Endodermal cell (in vitro differentiated cells): Measurements from ENCODE around the gene FKBP6. TPM values are rescaled to one million over a fixed set of nuclear protein-coding genes. Genes with fewer than 3 reads are reported as not detected.
"Not testable (repeated sequence)": the region's sequence is repeated elsewhere in the genome, so short reads cannot be mapped to it uniquely, and the experiment has no call there.

ENCODE experiments used
- DNase-seq: peaks from one replicate; pipeline ENCODE4 v3.0.0-alpha.2; 2017
- H3K27ac ChIP-seq: 2 replicates; pipeline ENCODE4 v1.5.1; 2013; ENCODE audit warnings: mild to moderate bottlenecking, low read depth, low read length, moderate library complexity
- H3K27me3 ChIP-seq: 2 replicates; pipeline ENCODE4 v1.6.1; 2013; ENCODE audit warnings: mild to moderate bottlenecking, low read length, moderate library complexity; ENCODE audit not compliant: insufficient read depth, control insufficient read depth, poor library complexity, severe bottlenecking
- H3K36me3 ChIP-seq: 2 replicates; pipeline ENCODE4 v1.7.0; 2013; ENCODE audit warnings: mild to moderate bottlenecking, low read length, moderate library complexity; ENCODE audit not compliant: control insufficient read depth, insufficient read depth
- H3K4me1 ChIP-seq: one replicate; pipeline ENCODE4 v1.7.0; 2013; ENCODE audit warnings: low read length; ENCODE audit not compliant: control insufficient read depth, insufficient read depth
- H3K4me3 ChIP-seq: 2 replicates; pipeline ENCODE4 v1.5.1; 2013; ENCODE audit warnings: mild to moderate bottlenecking, low read length, moderate library complexity
- H3K9ac ChIP-seq: 2 replicates; pipeline ENCODE4 v1.6.1; 2013; ENCODE audit warnings: mild to moderate bottlenecking, low read length, moderate library complexity; ENCODE audit not compliant: poor library complexity, severe bottlenecking; ENCODE audit errors: extremely low read depth
- H3K9me3 ChIP-seq: 2 replicates; pipeline ENCODE4 v1.6.1; 2013; ENCODE audit warnings: mild to moderate bottlenecking, low read length, moderate library complexity; ENCODE audit not compliant: control insufficient read depth
- H3K27ac Mint-ChIP-seq: 2 replicates; pipeline ENCODE4 v1.8.0; 2020; ENCODE audit warnings: mixed read lengths
- H3K27me3 Mint-ChIP-seq: 2 replicates; pipeline ENCODE4 v1.8.0; 2021; ENCODE audit warnings: mild to moderate bottlenecking, mixed read lengths; ENCODE audit not compliant: insufficient read depth
- H3K36me3 Mint-ChIP-seq: 2 replicates; pipeline ENCODE4 v1.8.0; 2020; ENCODE audit warnings: low read depth, mixed read lengths
- H3K4me1 Mint-ChIP-seq: 2 replicates; pipeline ENCODE4 v1.8.0; 2020; ENCODE audit warnings: mixed read lengths
- H3K4me3 Mint-ChIP-seq: 2 replicates; pipeline ENCODE4 v1.8.0; 2020; ENCODE audit warnings: mild to moderate bottlenecking, moderate library complexity, mixed read lengths
- H3K9me3 Mint-ChIP-seq: 2 replicates; pipeline ENCODE4 v1.8.0; 2020; ENCODE audit warnings: mild to moderate bottlenecking, mixed read lengths
- WGBS, 2 experiments: methylation state at CpG; one replicate each; pipeline versions ENCODE4 v1.1.5 to v1.1.7; 2013; ENCODE audit warnings: missing lambda C conversion rate in 2 of 2, mixed read lengths in 1 of 2; ENCODE audit not compliant: insufficient coverage in 1 of 2, insufficient read length in 1 of 2; 5-methylcytosine and 5-hydroxymethylcytosine counted together
- total RNA-seq, 2 donors: library from RNA; stranded (reverse); fragmentation: NEBNext Ultra II Directional in 1 of 2; extraction: Animal tissue kit (Norgen Biotek cat#: 25700) in 1 of 2; gene quantifications; 2 replicates in 1 of 2; 3 replicates in 1 of 2; pipeline ENCODE4 v1.2.1, GENCODE V29; 2021
- TF ChIP-seq, protein P1 (sequence below): fragments of 200-600 bp; sonication (generic); conservative IDR thresholded peaks from 2 replicates; pipeline ENCODE4 v1.5.0; 2021; ENCODE audit warnings: antibody characterized with exemption, mild to moderate bottlenecking

Gene FKBP6
- total RNA-seq, 2 donors from 2014 or later, result not detected

DNA sequence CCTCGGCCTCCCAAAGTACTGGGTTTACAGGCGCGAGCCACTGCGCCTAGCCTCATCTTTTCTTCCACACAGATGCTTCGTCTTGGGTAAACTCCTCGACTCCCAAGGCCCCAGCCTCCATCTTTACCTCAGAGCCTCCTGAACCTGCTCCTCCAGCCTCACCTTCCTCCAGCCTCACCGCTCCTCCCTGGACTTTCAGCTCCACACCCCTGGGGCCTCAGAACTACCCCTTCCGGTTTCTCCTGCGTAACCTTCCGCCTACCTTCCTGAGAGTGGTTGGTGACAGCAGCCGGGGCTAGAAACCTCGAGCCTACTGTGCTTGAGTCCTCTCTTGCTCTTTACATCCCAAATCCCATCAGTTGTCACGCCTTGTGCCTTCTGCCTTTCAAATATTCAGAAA, 45.8 kb downstream of the FKBP6 start:
- TF ChIP-seq, protein P1, sequence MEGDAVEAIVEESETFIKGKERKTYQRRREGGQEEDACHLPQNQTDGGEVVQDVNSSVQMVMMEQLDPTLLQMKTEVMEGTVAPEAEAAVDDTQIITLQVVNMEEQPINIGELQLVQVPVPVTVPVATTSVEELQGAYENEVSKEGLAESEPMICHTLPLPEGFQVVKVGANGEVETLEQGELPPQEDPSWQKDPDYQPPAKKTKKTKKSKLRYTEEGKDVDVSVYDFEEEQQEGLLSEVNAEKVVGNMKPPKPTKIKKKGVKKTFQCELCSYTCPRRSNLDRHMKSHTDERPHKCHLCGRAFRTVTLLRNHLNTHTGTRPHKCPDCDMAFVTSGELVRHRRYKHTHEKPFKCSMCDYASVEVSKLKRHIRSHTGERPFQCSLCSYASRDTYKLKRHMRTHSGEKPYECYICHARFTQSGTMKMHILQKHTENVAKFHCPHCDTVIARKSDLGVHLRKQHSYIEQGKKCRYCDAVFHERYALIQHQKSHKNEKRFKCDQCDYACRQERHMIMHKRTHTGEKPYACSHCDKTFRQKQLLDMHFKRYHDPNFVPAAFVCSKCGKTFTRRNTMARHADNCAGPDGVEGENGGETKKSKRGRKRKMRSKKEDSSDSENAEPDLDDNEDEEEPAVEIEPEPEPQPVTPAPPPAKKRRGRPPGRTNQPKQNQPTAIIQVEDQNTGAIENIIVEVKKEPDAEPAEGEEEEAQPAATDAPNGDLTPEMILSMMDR, result no peak
- no peak overlapping the region for H3K27ac ChIP-seq
- Mint-ChIP-seq H3K36me3 (no peaks in the 10 kb centered on the region), H3K27ac (no peak overlapping the region), H3K4me3 (no peak overlapping the region), H3K4me1 (no peaks in the 10 kb centered on the region), H3K27me3 (peaks cover 11% of the 10 kb centered on the region), H3K9me3 (no peaks in the 10 kb centered on the region)
- H3K9ac ChIP-seq, result no peak overlapping the region
- H3K4me1 ChIP-seq, result no peaks in the 10 kb centered on the region
- DNase-seq, result no peak
- no peaks in the 10 kb centered on the region for H3K9me3 ChIP-seq
- WGBS, 2 experiments, result 92 to 93% methylated on average over 13 of the region's 13 CpGs
- H3K27me3 ChIP-seq, result no peaks in the 10 kb centered on the region
- H3K4me3 ChIP-seq, result no peak overlapping the region
- H3K36me3 ChIP-seq, result no peaks in the 10 kb centered on the region

DNA sequence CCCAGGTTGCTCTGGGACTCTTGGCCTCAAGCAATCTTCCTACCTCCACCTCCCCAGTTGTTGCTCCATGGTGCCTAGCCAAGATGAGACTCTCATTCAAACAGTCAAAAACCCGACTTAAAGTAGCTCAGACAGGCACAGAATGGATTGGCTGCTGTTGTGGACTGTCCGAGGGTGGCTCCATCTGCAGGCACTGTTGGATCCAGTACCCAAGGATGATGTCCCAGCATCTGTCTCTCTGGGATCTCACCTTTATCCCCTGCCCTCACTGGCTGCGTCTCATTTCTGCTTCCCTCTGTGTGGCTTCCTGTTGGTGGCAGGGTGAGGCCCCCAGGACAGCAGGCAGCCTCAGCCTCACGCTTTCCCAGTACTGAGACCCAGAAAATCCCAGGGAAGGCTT, 48.3 kb downstream of the FKBP6 start:
- not testable (repeated sequence) for H3K27ac Mint-ChIP-seq, DNase-seq, H3K36me3 Mint-ChIP-seq, H3K4me1 ChIP-seq, H3K27me3 ChIP-seq, H3K9ac ChIP-seq, H3K4me3 Mint-ChIP-seq, H3K9me3 ChIP-seq, H3K9me3 Mint-ChIP-seq, H3K27ac ChIP-seq, H3K36me3 ChIP-seq, H3K4me1 Mint-ChIP-seq, H3K4me3 ChIP-seq
- WGBS, 2 experiments, result 90 to 98% methylated on average over 3 to 4 of the region's 4 CpGs
- H3K27me3 Mint-ChIP-seq, result peaks cover 16% of the 10 kb centered on the region

DNA sequence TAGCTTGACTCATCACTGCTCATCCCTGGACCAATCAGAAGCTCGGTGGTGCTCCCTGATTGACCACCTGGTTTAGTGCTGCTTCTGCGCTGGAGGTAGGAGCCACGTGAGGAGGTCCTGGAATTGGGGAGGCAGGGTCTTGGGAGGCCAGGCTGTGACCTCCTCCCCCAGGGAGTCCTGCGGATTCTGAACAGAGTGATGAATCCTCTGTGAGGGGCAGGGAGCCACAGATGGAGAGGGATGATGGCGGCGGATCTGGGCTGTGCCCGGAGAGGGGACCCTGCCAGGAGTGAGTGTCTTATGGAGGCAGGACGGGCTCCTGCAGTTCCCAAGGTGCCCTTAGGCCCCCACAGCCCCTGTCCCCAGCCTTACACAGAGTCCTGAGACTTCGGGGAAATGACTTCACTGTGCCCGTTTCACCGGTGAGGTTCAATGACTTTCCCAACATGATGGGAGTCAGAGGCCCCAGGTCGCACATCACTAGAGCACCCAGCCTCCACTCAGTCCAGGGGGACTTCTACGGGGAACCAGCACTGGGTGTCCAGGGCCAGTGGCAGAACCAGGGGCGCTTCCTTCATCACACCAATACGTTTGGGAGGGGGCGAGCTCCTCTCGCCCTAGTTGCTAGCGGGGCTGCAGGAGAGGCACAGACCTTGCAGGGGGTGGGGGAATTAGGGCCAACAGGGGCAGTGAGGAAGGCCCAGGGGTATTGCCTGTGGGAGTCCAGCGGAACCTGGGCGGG, 48.9 kb downstream of the FKBP6 start:
- no peaks in the 10 kb centered on the region for H3K4me1 Mint-ChIP-seq
- no peaks in the 10 kb centered on the region for H3K9me3 ChIP-seq
- peaks cover 17% of the 10 kb centered on the region for H3K27me3 Mint-ChIP-seq
- H3K27ac Mint-ChIP-seq, result no peak overlapping the region
- H3K36me3 Mint-ChIP-seq, result no peaks in the 10 kb centered on the region
- H3K4me3 ChIP-seq, result no peak overlapping the region
- no peak overlapping the region for H3K9ac ChIP-seq
- no peaks in the 10 kb centered on the region for H3K4me1 ChIP-seq
- no peak for DNase-seq
- H3K9me3 Mint-ChIP-seq, result no peaks in the 10 kb centered on the region
- H3K27me3 ChIP-seq, result no peaks in the 10 kb centered on the region
- TF ChIP-seq, protein P1, result no peak
- H3K4me3 Mint-ChIP-seq, result no peak overlapping the region
- no peaks in the 10 kb centered on the region for H3K36me3 ChIP-seq
- 94% methylated on average over 5 to 20 of the region's 20 CpGs for WGBS, 2 experiments
- no peak overlapping the region for H3K27ac ChIP-seq

DNA sequence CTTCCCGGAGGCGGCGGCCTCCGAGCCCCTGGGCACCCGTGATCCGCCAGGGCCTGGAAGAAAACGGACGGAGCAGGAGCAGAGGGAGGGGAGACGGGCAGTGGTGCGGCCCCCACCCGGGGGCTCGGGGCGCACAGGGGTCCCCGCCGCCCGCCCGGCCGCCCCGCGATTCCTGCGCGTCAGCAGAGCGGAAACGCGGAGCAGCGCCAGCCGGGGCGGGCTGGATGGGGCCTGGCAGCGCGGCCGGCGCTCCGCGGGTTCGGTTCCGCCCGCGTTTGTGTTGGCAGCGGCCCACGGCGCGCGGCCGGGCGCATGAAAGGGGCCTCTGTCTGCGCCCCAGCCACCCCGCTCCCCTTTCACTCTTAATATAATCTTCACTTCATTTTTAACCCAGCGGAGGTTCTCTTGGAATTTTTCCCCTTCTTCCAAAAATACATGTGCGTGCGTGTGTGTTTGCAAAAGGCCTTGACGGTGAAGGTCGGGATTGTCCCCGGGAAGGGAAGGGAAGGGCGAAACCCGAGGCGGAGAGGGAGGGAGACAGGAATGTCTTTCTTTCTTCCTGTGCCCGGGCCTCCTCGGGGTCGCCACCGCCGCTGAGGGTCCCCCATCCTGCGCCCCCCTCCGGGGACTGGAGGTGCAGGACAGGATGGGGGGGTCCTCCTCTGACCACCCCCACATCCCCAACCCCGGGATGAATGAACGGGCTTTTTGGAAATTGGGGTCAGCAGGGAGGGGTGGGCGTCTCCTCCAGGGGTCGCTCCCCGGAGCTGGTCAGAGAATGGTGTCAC, 49.6 kb downstream of the FKBP6 start:
- H3K9ac ChIP-seq, H3K36me3 Mint-ChIP-seq, H3K4me1 ChIP-seq, DNase-seq, H3K4me3 Mint-ChIP-seq, H3K27ac Mint-ChIP-seq, H3K36me3 ChIP-seq, H3K9me3 ChIP-seq, H3K9me3 Mint-ChIP-seq, H3K4me1 Mint-ChIP-seq, H3K4me3 ChIP-seq, H3K27ac ChIP-seq, H3K27me3 ChIP-seq: not testable (repeated sequence)
- peaks cover 17% of the 10 kb centered on the region for H3K27me3 Mint-ChIP-seq
- 87 to 95% methylated on average over 8 to 56 of the region's 68 CpGs for WGBS, 2 experiments
